HG03378 (cell line): ENCODE results near the gene RRP1B.
"Not testable (repeated sequence)": the region's sequence is repeated elsewhere in the genome, so short reads cannot be mapped to it uniquely, and the experiment has no call there.

Experiments used
- ATAC-seq: cut with Tn5 transposase; IDR thresholded peaks from one replicate; pipeline ENCODE4 v1.9.1; 2021; ENCODE audit warnings: mild to moderate bottlenecking, moderate library complexity; ENCODE audit not compliant: unreplicated experiment

RRP1B gene

GRCh38 chr21:43639470-43640353, 19.6 kb upstream of the RRP1B start:
- no peak for ATAC-seq

DNA sequence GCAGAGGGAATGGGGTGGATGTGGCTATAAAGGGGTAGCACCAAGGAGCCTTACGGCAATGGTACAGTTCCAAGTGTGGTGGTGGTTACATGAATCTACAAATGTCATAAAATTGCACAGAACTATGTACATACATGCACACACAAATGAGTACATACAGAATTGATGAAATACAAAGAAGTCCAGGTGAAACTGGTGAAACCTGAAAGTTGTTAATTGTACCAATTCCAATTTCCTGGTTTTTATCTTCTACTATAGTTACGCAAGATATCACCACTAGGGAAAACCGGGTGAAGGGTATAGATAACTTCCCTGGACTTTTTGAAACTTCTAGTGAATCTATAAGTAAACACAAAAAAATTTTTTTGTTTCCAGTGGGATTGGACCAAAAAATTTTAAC, 19.0 kb upstream of the RRP1B start:
- ATAC-seq, result no peak

DNA sequence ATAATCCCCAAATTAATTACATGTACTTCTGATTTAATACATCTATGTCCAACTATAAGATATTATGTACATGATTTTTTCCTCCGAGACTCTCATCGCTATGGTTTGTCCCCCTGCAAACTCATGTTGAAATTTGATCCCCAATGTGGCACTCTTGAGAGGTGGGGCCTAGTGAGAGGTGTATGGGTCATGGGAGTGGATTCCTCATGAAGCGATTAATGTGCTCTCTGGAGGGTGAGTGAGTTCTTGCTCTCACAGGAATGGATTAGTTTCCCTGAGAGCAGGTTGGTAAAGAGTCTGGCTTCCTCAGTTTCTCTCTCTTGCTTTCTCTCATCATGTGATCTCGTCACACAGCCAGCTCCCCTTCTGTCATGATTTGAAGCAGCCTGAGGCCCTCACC, 16.2 kb upstream of the RRP1B start:
- no peak for ATAC-seq

- ATAC-seq, result no peak
Measured at GRCh38 chr21:43644071-43644470, 15.3 kb upstream of the RRP1B start.

DNA sequence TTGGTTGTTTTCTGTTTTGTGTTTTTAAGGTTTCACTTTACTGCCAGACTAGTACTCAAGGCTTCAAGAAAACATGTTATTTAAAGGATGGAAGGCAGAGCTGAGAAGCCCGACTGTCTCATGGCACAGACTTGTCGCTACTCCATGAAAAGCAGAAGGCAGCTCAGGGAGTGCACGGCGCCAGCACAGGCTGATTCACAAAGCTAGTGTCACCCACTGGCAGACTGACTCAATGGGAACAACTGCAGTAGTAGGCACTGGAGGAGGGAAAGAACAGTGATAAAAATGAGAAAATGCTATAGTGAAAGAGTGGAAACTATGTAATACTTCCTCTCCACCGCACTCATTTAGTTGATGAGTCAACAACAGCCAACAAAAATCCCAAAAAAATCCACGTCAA, 14.8 kb upstream of the RRP1B start:
- no peak for ATAC-seq

GRCh38 chr21:43645136-43645891, 14.0 kb upstream of the RRP1B start:
- ATAC-seq, result no peak

DNA sequence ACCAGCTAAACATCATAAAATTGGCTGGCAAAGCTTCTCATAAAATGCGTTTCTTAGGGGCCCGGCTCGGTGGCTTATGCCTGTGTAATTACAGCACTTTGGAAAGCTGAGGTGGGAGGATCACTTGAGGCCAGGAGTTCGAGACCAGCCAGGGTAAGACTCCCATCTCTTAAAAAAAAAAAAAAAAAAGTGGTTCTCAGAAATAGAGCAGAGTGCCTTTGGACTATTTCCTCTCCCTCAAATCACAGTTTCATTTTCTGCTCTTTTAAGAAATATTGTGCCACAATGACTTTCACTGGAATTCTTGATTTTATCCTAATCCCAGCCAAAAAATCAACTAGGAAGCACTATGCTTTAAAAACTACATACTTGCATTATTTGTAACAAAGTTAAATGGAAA, 13.4 kb upstream of the RRP1B start:
- ATAC-seq, result no peak

GRCh38 chr21:43646550-43647260, 12.7 kb upstream of the RRP1B start:
- peak; percentile 78 for ATAC-seq

GRCh38 chr21:43648171-43648570, 11.2 kb upstream of the RRP1B start:
- ATAC-seq, result no peak

DNA sequence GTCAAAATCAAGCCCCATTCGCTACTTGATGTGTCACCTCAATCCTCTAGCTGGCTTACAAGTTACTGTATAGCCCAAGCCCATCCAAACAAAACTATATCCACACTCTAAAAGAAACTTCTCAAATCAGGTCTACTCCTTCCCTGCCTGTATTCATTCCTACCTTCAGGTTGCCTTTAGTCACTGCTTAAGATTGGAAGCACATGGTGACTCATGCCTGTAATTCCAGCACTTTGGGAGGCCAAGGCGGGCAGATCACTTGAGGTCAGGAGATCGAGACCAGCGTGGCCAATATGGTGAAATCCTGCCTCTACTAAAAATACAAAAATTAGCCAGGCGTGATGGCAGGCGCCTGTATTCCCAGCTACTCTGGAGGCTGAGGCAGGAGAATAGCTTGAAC, 7.4 kb upstream of the RRP1B start:
- ATAC-seq, result not testable (repeated sequence)

- ATAC-seq, result no peak
Measured at GRCh38 chr21:43652616-43653015, 6.7 kb upstream of the RRP1B start.

GRCh38 chr21:43653626-43654025, 5.7 kb upstream of the RRP1B start:
- ATAC-seq, result no peak

DNA sequence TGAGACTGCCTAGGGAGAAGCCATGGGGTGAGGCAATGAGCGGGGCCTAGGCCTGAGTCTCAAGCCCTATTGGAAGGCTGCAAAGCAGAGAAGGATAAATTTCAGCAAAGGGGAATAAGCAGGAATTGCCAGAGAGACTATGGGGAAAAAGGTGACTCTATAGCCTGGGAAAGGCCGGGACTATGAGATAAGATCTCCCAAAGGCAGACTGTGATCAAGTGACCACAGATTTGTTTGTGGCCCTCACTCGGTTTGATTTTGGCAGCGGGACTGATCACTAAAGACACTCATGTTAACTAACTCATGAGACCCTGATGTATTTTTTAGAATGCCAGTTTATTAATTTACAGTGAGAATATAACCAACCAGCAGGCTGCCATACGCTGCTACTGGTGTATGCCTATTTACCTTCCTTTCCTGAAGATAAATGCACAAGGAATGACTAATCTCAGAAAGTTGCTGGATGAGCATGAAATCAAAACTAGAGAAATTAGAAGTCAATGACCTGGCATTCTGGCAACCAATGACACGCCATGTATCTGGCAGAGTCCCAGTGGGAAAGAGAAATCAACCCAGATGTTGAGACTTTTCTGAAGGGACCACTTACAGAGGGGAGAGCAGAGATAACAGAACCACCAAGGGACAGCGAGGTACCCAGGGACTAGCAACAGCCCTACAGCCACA, 4.4 kb upstream of the RRP1B start:
- no peak for ATAC-seq

- ATAC-seq, result no peak
Measured at GRCh38 chr21:43657355-43658087, 1.8 kb upstream of the RRP1B start.

- ATAC-seq, result no peak
Measured at GRCh38 chr21:43658088-43658741, 1.1 kb upstream of the RRP1B start.

DNA sequence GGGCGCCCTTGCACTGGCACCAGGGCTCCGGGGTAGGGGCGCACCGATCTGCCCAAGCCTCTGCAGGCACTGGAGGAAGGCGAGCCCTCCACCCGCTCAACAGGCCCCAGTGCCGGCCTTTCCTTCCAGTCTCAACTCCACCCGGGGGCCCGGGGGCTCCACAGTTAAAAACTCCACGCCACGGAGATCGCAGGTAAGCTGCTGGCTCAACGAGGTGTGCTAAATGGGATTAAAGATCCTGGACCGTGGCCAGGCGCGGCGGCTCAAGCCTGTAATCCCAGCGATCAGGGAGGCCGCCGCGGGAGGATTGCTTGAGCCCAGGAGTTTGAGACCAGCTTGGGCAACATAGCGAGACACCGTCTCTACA, 608 bp upstream of the RRP1B start:
- ATAC-seq, result no peak

DNA sequence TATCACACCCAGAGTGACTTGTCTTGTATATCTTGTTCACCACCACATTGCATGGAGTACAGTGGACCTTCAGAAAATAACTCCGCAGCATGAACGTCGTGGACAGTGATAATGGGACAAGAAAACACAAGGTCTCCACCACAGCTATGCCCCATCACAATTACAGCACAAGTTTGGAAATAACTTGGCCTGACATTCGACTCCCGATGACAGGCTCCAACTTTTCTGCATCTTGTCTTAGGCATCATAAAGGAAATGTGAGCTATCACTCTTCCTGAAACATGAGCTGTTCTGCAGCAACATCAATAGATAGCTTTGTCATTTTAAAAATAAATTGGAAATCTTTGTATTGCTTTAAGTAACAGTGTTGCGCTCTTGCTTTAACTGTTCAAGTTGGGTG, 2.9 kb downstream of the RRP1B start:
- ATAC-seq, result no peak

DNA sequence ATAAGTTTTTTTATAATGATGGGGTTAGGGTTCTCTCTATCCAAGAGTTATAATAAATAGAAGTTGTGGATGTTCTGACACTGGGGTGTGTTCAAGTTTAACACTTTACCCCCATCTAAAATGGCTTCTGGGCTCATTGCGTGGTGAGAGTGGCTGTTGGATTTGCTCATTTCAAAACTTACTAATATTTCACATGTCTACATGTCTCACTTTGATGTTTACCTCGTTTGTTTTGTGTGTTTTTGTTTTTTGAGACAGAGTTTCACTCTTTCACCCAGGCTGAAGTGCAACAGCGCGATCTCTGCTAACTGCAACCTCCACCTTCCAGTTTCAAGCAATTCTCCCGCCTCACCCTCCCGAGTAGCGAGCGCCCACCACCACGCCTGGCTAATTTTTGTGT, 3.7 kb downstream of the RRP1B start:
- no peak for ATAC-seq

DNA sequence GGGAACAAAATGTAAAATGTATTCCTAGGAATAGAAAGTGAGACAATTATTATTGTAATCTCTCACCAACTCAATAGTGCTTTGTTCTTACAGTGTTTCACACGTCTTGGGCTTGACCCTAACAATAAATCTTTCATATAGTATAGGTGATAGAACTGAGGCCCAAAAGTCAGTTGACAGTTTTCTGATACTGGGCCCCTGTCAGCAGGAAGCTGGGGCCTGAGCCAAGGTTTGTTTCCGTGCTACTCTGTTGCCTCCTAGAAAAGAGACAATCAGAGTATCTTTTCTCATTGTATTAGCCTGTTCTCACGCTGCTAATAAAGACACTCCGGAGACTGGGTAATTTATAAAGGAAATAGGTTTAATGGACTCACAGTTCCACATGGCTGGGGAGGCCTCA, 5.0 kb downstream of the RRP1B start:
- ATAC-seq, result no peak

GRCh38 chr21:43665879-43666278, 6.5 kb downstream of the RRP1B start:
- no peak for ATAC-seq
